Right atrium auricular region (tissue), 2 donors: Measurements from ENCODE around the gene PERP. TPM values are rescaled to one million over a fixed set of nuclear protein-coding genes. Genes with fewer than 3 reads are reported as not detected.

Experiments used
- DNase-seq: peaks from one replicate; pipeline ENCODE4 v3.0.0-alpha.2; 2019; ENCODE audit warnings: low spot score
- H3K27ac ChIP-seq, 2 donors: fragments of 200-600 bp; sonication (generic); 1 replicate in 1 of 2; 2 replicates in 1 of 2; pipeline ENCODE4 v1.5.1; 2016 to 2019
- H3K27me3 ChIP-seq, 2 donors: fragments of 200-600 bp; sonication (generic); one replicate each; pipeline versions ENCODE4 v1.5.1 to v1.6.0; 2017 to 2019
- H3K36me3 ChIP-seq: fragments of 200-600 bp; sonication (generic); one replicate; pipeline ENCODE4 v1.5.1; 2016
- H3K4me1 ChIP-seq, 2 donors: fragments of 200-600 bp; sonication (generic); one replicate each; pipeline versions ENCODE4 v1.5.1 to v1.6.0; 2017 to 2019
- H3K4me3 ChIP-seq, 2 donors: fragments of 200-600 bp; sonication (generic); 1 replicate in 1 of 2; 2 replicates in 1 of 2; pipeline ENCODE4 v1.5.1; 2017 to 2019; ENCODE audit warnings: mild to moderate bottlenecking in 1 of 2, moderate library complexity in 1 of 2
- H3K9me3 ChIP-seq, 2 donors: fragments of 200-600 bp; sonication (generic); one replicate each; pipeline ENCODE4 v1.5.1; 2019
- CTCF ChIP-seq, 2 donors: fragments of 200-600 bp; sonication (generic); IDR thresholded peaks; one replicate each; pipeline ENCODE4 v1.5.1; 2019; ENCODE audit warnings: antibody characterized with exemption in 2 of 2
- total RNA-seq, 2 donors: library from RNA; depleted of rRNA; stranded (reverse); fragments of >200 nt; gene quantifications; one replicate each; pipeline ENCODE4 v1.1.0, GENCODE V29; 2016

PERP gene
- total RNA-seq, 2 donors from 2014 or later, result 46.3 to 57.8 TPM

GRCh38 chr6:138093632-138094031 is 13.6 kb downstream of the PERP start:
- Histone ChIP-seq H3K27ac (no peak overlapping the region), H3K4me1 (no peaks in the 10 kb centered on the region), H3K4me3 (no peak overlapping the region), H3K9me3 (peaks cover 0 to 6% of the 10 kb centered on the region in 2 donors), H3K27me3 (no peaks in the 10 kb centered on the region), H3K36me3 (peaks cover 15% of the 10 kb centered on the region)
- DNase-seq, result no peak
- no peak for TF ChIP-seq CTCF (IDR thresholded peaks at IDR 0.05)

- no peaks in the 10 kb centered on the region for H3K4me1 ChIP-seq
- no peaks in the 10 kb centered on the region for H3K9me3 ChIP-seq
- no peak for DNase-seq
- H3K27ac ChIP-seq, result no peak overlapping the region
- no peak overlapping the region for H3K4me3 ChIP-seq
- H3K27me3 ChIP-seq, result no peaks in the 10 kb centered on the region
- H3K36me3 ChIP-seq, result peaks cover 15% of the 10 kb centered on the region
- TF ChIP-seq CTCF (IDR thresholded peaks at IDR 0.05), result no peak
These were observed 14.5 kb downstream of the PERP start for GRCh38 chr6:138092686-138093085.

DNA sequence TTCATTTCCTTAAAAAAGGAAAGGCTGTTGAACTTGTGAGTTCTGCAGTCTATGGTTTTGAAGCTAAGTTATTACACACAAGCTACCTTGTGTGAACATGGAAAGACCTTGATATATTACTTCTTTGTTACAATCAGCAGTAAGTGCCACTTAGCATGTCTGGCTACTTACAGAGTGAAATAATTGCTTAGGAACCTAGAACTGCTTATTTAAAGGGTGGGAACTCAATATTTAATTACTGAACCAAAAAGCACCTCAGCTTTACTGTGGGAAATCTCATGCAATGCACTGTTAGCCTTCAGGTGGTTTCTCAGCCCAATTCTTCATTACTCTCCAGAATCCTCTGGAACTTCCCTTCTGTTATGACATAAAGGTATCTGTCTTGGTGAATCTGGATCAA is 17.9 kb downstream of the PERP start:
- no peaks in the 10 kb centered on the region for H3K4me1 ChIP-seq
- no peak overlapping the region for H3K27ac ChIP-seq
- peaks cover 12% of the 10 kb centered on the region for H3K36me3 ChIP-seq

GRCh38 chr6:138088326-138088762 is 18.9 kb downstream of the PERP start:
- H3K27ac ChIP-seq, result no peak overlapping the region
- H3K27me3 ChIP-seq, result no peaks in the 10 kb centered on the region
- no peaks in the 10 kb centered on the region for H3K9me3 ChIP-seq

More for the DNA sequence above, 17.9 kb downstream of the PERP start:
- Histone ChIP-seq H3K27me3 (no peaks in the 10 kb centered on the region), H3K4me3 (no peak overlapping the region), H3K9me3 (no peaks in the 10 kb centered on the region)
- TF ChIP-seq CTCF (IDR thresholded peaks at IDR 0.05), result no peak
- DNase-seq, result no peak

DNA sequence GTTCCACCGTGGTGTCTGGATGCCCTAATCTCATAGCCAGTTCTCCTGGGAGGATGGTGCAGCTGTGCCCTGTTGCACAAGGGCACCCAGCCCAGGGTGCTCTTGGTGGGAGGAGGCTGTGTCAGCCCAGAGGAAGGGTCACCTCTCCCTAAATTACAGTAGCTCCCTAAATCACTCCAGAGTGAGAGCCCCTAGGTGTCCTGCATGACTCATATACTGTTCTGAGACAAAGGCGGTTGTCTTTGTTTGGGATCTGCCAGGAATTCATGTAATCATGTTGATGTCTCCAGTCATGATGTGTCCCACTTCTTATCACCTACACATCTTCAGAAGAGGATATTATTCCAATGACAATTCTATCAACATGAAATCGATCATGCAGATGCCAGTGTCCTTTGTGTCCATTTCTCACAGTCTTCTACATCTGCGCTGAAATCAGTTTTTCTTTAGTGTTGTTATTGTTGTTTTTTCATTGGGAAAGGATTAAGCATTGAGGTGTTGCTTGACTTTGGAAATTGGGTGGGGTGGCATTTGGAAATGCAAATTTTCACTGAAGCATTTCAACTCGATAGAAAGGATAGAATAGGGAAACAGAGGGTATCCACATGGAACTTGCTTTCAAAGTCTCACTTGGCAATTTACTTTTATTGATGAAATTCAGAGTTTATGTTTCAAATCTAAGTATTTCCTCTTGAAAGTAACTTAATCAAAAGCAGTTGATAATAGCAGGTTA is 19.5 kb downstream of the PERP start:
- H3K27me3 ChIP-seq, result no peaks in the 10 kb centered on the region
- no peaks in the 10 kb centered on the region for H3K4me1 ChIP-seq
- no peak for TF ChIP-seq CTCF (IDR thresholded peaks at IDR 0.05)
- no peaks in the 10 kb centered on the region for H3K9me3 ChIP-seq
- H3K27ac ChIP-seq, result no peak overlapping the region
- H3K4me3 ChIP-seq, result no peak overlapping the region
- peaks cover 12% of the 10 kb centered on the region for H3K36me3 ChIP-seq
- no peak for DNase-seq

More at GRCh38 chr6:138088326-138088762, 18.9 kb downstream of the PERP start:
- Histone ChIP-seq H3K4me1 (no peaks in the 10 kb centered on the region), H3K36me3 (peaks cover 12% of the 10 kb centered on the region), H3K4me3 (no peak overlapping the region)
- no peak for TF ChIP-seq CTCF (IDR thresholded peaks at IDR 0.05)
- DNase-seq, result no peak
